GM19351 (cell line): ENCODE measurements around the gene FHL3.

Experiments used
- ATAC-seq: cut with Tn5 transposase; IDR thresholded peaks from one replicate; pipeline ENCODE4 v1.9.1; 2021; ENCODE audit warnings: mild to moderate bottlenecking, moderate library complexity; ENCODE audit not compliant: unreplicated experiment

The FHL3 gene, protein sequence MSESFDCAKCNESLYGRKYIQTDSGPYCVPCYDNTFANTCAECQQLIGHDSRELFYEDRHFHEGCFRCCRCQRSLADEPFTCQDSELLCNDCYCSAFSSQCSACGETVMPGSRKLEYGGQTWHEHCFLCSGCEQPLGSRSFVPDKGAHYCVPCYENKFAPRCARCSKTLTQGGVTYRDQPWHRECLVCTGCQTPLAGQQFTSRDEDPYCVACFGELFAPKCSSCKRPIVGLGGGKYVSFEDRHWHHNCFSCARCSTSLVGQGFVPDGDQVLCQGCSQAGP

GRCh38 chr1:38005195-38006007, at the start of gene FHL3:
Gene FHL3, minus strand, starts transcription at chr1:38005514. Its CDS starts 6,102 bp downstream, at chr1:37999412.
- ATAC-seq, result no peak

- no peak for ATAC-seq
These were observed 48.2 kb upstream of the FHL3 start for GRCh38 chr1:38053416-38054091.

GRCh38 chr1:38052750-38053415, 47.6 kb upstream of the FHL3 start:
- peak; percentile 58 for ATAC-seq

DNA sequence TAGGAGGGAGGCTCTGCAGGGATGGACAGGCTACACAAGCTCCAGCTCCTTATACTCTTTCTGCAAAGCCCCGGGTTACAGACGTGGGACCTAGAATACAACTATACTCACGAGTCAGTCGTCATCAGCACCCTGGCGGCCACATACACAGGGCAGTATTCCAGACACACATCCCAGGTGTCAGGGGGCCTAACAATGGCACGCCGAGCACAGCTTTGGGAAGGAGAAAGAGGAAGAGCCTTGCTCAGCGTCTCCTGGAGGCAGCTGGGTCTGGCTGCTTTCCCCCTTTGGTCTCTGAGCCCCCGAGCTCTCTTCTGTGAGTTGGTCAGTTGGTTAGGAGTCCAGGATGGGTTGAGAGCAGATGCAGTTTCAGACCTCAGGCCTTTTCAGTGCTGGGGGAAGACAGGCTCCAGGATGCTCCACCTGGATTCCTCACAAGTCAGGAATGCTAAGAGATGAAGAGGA, 45.8 kb upstream of the FHL3 start:
- ATAC-seq, result no peak

DNA sequence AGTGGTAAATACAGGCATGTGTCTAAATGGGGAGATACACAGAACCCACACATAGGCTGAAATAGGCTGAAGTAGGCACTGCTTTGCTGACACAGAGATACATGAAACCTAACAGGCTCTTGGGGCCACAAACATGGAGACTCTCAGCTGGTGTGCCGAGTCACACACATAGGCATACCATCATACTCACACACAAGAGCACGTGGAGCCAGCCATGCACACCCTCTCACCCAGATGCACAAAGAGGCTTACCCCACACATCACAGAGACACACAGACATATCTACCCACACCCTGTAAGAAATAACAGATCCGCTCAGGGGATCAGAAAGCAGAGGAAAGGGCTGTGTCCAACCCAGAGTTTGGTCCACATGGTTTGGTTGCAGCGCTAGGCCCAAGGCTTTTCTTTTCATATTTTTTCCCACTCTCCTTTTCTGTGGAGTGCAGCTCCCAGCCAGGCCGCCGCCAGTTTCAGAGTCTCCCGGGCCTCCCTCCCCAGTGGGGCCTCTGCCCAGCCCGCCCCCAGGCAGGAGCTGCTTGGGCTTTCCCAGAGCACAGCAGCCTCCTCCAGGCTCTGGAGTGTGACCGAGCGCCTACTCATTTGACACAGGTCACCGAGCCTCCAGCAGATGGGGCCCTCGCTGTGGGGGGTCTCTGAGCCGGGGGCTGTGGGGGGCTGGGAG, 45.2 kb upstream of the FHL3 start:
- ATAC-seq, result no peak

DNA sequence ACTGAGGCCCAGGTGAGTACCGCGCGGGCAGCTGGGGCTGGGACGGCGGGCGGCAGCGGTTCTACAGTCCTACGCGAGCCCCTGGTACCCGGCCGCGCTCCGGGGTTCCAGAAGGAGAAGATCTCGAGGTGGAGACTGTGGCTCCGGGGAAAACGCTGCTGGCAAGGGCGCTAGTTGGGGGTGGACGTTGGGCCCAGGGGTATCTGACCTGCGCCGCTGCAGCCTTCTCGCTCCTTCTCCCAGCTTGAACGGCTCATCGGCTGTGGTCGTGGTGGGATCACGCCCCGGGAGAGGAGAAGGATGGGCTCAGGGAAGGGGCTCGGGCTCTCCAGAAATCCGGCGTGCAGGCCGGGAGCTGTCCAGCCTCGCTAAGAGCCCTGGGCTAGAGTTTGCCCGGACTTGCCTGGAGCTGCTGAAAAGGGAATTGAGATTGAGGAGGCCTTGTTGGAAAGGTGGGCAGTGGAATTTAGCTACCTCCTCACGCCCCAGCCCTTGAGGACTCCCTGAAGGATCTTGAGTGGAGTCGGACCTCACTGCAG, 42.4 kb upstream of the FHL3 start:
- ATAC-seq, result no peak

GRCh38 chr1:38046884-38047602, 41.7 kb upstream of the FHL3 start:
- peak; percentile 62 for ATAC-seq

DNA sequence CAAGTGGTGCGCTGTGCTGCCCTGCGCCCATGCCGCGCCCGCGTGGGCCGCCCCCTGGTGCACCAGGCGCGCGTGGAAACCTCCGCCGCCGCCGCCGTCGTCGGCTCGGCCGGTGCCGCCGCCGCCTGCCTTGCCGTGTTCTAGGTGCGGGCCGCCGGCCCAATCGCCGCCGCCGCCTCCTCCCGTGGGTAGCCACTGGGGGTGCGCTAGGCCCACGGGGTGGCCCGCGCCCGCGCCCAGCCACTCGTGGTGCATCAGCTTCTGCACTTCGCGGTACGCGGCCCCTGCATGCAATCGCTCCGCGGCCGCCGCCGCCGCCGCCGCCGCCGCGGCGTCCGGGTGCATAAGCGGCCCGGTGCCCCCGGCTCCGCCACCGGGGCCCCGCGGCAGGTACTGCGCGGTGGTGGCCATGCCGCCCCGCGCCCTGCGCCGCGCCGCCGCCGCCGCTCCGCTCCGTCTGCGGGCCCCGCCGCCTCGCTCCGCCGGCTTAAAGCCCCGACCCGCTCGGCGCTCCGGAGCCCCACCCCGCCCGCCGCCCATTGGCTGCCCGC, 41.1 kb upstream of the FHL3 start, which contains the start of gene POU3F1:
Gene POU3F1, minus strand, starts transcription at position 461 of the 551 bp plus-strand sequence. Its CDS starts 50 bp downstream, at position 411.
- no peak for ATAC-seq

- ATAC-seq, result no peak
These were observed 40.4 kb upstream of the FHL3 start for GRCh38 chr1:38045401-38046332.

DNA sequence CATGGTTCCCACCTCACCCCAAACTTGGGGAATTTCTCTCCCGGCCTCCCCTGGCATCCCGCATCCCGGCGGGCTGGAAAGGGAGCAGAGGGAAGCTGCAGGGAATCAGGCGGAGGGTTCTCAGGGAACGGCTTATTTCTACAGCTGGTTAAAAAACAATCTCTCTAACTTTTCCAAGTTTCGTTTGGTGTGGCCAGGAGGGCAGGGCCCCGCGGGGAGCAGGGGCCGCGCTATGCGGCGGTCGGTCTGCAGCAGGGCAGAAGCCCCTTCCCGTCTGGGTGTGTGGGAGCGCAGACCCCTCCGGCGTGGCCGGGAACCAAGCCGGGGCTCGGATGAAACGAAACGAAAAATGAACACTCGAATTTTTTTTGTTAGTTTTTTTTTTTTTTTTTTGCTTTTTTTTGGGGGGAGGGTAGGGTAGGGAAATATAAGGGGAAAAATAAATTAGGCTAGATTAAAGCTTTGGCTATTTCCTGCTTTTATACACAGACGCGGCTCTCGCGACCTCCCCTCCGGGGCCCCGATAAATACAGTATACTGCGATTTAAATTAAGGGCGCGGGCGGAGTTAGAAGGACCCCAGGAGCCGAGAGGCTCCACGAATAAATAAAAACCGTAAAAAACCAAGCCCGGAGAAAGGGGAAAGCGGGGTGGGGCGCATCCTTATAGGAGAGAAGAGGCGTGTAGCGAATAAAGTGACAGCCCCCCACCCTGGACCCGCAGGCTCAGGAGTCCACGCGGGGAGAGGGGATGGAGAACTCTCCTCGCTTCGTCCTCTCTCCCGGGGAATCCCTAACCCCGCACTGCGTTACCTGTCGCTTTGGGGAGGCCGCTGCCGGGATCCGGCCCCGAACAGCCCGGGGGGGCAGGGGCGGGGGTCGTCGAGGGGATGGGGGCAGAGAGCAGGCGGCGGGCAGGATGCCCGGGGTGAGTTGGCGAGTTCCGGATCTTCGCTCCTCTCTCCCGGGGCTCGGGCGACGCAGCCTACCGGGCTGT, 39.2 kb upstream of the FHL3 start:
- ATAC-seq, result no peak

- ATAC-seq, result no peak
These were observed 37.9 kb upstream of the FHL3 start for GRCh38 chr1:38043036-38043747.

DNA sequence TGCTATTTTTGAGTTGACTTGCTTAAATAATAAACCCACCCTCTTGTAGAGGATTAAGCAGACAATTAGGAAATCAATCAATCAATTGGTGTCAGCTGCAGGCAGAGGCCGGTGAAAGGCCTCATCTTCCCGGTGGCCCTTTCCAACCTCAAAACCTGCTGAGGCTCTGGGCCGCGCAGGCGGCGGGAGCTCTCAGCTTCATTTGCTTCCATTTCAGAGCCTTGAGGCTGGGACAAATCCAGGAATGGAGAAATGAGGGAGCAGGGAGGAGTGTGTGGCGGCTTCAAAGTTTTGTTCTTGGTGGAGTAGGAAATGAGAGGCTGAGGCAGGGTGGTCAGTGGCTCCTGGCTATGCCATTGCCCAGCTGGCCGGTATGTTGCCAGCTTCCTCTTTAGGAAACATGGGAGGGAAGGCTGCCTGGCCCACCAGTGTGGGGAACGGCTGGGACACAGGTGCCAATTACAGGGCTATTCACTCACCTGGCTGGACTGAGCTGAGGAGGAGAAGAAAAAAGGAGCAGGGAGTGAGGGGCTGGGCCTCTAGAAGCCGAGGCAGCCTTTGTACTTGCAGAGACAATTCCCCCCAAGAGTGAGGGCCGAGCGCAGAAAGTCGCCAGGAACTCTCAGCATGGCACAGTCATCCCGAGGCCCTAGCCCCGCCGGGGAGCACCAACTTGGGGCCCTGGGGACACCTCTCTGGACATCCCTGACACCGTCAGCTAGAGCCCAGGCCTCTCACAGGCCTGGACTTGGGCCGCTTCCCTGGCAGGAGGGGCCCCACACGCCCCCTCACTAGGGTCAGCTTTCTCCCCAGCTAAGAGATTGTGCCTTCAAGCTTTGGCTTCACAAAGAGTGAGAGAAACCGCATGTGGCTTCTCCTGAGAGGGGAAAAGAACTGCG, 36.9 kb upstream of the FHL3 start:
- ATAC-seq, result no peak

GRCh38 chr1:38039331-38040088, 34.2 kb upstream of the FHL3 start:
- no peak for ATAC-seq

GRCh38 chr1:38038861-38039260, 33.5 kb upstream of the FHL3 start:
- no peak for ATAC-seq
